ENCODE data around the gene PDAP1.
"Not testable (repeated sequence)": the region's sequence is repeated elsewhere in the genome, so short reads cannot be mapped to it uniquely, and the experiment has no call there.

The PDAP1 gene

GRCh38 chr7:99420213-99420612, 11.8 kb upstream of the PDAP1 start:
- Mint-ChIP-seq H3K9me3 (peaks cover 5% of the 10 kb centered on the region), H3K4me1 (no peaks in the 10 kb centered on the region), H3K36me3 (ENCODE audit: low read depth) (peaks cover 44% of the 10 kb centered on the region), H3K27me3 (ENCODE audit: low read depth, poor library complexity) (no peaks in the 10 kb centered on the region), H3K4me3 (no peak overlapping the region), H3K27ac (no peak overlapping the region)
- TF ChIP-seq, protein P1, sequence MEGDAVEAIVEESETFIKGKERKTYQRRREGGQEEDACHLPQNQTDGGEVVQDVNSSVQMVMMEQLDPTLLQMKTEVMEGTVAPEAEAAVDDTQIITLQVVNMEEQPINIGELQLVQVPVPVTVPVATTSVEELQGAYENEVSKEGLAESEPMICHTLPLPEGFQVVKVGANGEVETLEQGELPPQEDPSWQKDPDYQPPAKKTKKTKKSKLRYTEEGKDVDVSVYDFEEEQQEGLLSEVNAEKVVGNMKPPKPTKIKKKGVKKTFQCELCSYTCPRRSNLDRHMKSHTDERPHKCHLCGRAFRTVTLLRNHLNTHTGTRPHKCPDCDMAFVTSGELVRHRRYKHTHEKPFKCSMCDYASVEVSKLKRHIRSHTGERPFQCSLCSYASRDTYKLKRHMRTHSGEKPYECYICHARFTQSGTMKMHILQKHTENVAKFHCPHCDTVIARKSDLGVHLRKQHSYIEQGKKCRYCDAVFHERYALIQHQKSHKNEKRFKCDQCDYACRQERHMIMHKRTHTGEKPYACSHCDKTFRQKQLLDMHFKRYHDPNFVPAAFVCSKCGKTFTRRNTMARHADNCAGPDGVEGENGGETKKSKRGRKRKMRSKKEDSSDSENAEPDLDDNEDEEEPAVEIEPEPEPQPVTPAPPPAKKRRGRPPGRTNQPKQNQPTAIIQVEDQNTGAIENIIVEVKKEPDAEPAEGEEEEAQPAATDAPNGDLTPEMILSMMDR (IDR thresholded peaks at IDR 0.05) = no peak
- no peak for DNase-seq

DNA sequence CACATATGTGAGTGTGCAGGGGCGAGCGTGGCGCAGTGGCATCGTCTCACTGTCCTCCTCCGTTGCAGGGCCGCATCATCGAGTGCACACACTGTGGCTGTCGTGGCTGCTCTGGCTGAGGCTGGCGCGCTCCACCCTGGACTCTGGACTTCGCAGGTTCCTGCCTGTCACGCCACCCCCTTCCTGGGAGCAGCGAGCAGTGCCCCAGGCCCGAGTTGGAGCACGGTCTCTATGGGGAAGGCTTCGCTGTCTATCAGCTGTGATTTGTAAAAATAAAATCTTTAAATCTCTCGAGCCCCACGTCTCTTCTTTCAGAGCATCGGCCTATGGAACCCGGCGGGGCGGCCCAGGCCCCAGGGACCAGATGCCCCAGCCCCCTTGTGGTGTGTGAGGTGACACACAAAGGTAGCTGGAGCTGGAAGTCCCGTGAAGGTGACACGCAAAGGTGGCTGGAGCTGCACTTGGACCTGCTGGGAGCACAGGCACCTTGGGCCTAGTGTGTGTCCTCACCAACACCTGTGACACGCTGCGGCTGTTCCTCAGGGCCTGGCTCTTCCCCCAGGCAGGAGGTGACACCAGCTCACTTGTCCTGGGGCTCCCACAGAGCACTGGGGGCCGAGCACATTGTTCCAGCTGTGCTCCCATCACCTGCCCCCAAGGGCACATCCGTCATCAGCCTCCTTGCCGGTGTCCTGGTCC, 11.1 kb upstream of the PDAP1 start:
- Mint-ChIP-seq H3K4me1 (no peaks in the 10 kb centered on the region), H3K4me3 (no peak overlapping the region), H3K9me3 (peaks cover 12% of the 10 kb centered on the region), H3K27me3 (ENCODE audit: low read depth, poor library complexity) (peaks cover 3% of the 10 kb centered on the region), H3K36me3 (ENCODE audit: low read depth) (peaks cover 52% of the 10 kb centered on the region), H3K27ac (no peak overlapping the region)
- DNase-seq = no peak
- TF ChIP-seq, protein P1 (IDR thresholded peaks at IDR 0.05) = no peak

DNA sequence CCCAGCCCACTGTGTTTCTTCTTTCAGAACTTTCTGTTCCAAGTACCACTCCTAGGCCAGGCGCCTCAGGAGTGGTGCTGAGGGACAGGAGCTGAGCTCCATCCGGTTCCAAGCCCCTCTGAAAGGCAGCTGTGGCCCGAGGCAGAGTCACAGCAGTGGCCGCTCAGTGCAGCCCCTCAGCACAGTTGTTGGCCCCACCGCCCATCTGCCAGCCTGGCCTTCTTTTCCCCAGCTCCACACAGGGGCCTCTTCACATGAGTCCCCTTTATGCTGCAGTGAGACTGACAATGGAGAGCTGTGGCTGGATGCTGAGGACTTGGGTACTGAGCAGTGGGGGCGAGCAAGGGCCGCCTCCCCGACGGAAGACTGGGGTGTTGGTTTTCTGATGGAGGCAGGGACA, 9.9 kb upstream of the PDAP1 start:
- Mint-ChIP-seq H3K36me3 (ENCODE audit: low read depth) (peaks cover 61% of the 10 kb centered on the region), H3K27ac (peak overlapping the region; percentile 25), H3K4me1 (no peaks in the 10 kb centered on the region), H3K4me3 (no peak overlapping the region), H3K27me3 (ENCODE audit: low read depth, poor library complexity) (peaks cover 3% of the 10 kb centered on the region), H3K9me3 (peaks cover 14% of the 10 kb centered on the region)
- TF ChIP-seq, protein P1 (IDR thresholded peaks at IDR 0.05) = no peak
- no peak for DNase-seq

DNA sequence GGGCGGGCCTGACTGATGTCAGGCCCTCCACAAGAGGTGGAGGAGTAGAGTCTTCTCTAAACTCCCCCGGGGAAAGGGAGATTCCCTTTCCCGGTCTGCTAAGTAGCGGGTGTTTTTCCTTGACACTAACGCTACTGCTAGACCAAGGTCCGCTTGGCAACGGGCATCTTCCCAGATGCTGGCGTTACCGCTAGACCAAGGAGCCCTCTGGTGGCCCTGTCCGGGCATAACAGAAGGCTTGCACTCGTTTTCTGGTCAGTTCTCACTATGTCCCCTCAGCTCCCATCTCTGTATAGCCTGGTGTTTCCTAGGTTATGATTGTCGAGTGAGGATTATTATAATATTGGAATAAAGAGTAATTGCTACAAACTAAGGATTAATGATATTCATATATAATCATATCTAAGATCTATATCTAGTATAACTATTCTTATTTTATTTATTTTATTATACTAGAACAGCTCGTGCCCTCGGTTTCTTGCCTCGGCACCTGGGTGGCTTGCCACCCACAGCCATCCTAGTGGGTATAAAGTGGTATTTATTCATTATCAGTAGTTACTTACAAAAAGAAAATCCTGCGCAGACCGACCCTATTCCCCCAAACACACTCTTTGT, 7.2 kb upstream of the PDAP1 start:
- TF ChIP-seq, protein P1 (IDR thresholded peaks at IDR 0.05) = peak; percentile 58
- Mint-ChIP-seq H3K9me3 (peaks cover 19% of the 10 kb centered on the region), H3K27ac (peak overlapping the region; percentile 94), H3K36me3 (ENCODE audit: low read depth) (peaks cover 71% of the 10 kb centered on the region)
- DNase-seq = peak; percentile 45
- H3K27me3 Mint-ChIP-seq (ENCODE audit: low read depth, poor library complexity); H3K4me3 Mint-ChIP-seq; H3K4me1 Mint-ChIP-seq: not testable (repeated sequence)

GRCh38 chr7:99410635-99411034, 2.2 kb upstream of the PDAP1 start:
- Mint-ChIP-seq H3K4me1 (peaks cover 35% of the 10 kb centered on the region), H3K27ac (no peak overlapping the region), H3K9me3 (peaks cover 19% of the 10 kb centered on the region), H3K4me3 (peak overlapping the region; percentile 96), H3K27me3 (ENCODE audit: low read depth, poor library complexity) (peaks cover 3% of the 10 kb centered on the region), H3K36me3 (ENCODE audit: low read depth) (peaks cover 48% of the 10 kb centered on the region)
- TF ChIP-seq, protein P1 (IDR thresholded peaks at IDR 0.05) = no peak
- DNase-seq = no peak

- DNase-seq = no peak
- peak overlapping the region; percentile 100 for H3K27ac Mint-ChIP-seq
- H3K27me3 Mint-ChIP-seq (ENCODE audit: low read depth, poor library complexity) = peaks cover 2% of the 10 kb centered on the region
- peaks cover 11% of the 10 kb centered on the region for H3K9me3 Mint-ChIP-seq
- H3K36me3 Mint-ChIP-seq (ENCODE audit: low read depth) = peaks cover 40% of the 10 kb centered on the region
- peaks cover 35% of the 10 kb centered on the region for H3K4me1 Mint-ChIP-seq
- TF ChIP-seq, protein P1 (IDR thresholded peaks at IDR 0.05) = no peak
- peak overlapping the region; percentile 96 for H3K4me3 Mint-ChIP-seq
Measured at GRCh38 chr7:99409806-99410205, 1.4 kb upstream of the PDAP1 start.
